Gastrocnemius medialis (tissue), 4 donors: Measurements from ENCODE around the gene ZNF782.

Experiments
- POLR2A ChIP-seq, 2 donors: fragments of 450-650 bp; IDR thresholded peaks; one replicate each; pipeline ENCODE4 v1.6.1; 2017; ENCODE audit warnings: antibody characterized with exemption in 2 of 2, mild to moderate bottlenecking in 2 of 2, moderate library complexity in 2 of 2
- TF ChIP-seq, protein P1 (sequence below), 5 experiments: fragments of 450-650 bp in 3 of 5; fragments of 200-600 bp in 2 of 5; sonication (generic) in 2 of 5; IDR thresholded peaks in 4 of 5; conservative IDR thresholded peaks in 1 of 5; 1 replicate in 4 of 5; 2 replicates in 1 of 5; pipeline ENCODE4 v1.5.1; 2016 to 2019; ENCODE audit warnings: antibody characterized with exemption in 5 of 5, mild to moderate bottlenecking in 3 of 5, moderate library complexity in 3 of 5

DNA sequence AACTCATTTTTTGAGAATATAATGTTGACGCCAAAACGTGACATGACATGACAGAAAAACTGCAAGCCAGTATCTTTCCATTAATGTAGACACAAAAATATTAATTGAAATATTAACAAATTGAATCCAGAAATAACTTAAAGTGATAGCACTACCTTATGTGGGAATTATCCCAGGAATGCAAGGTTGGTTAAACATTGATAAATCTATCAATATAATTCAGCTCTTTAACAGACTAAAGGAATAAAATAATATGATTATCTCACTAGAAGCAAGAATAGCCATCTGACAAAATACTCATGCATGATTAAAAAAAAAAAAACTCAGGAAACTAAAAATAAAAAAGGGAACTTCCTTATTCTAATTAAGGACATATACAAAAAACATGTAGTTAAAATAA, 83.2 kb downstream of the ZNF782 start:
- TF ChIP-seq, protein P1, sequence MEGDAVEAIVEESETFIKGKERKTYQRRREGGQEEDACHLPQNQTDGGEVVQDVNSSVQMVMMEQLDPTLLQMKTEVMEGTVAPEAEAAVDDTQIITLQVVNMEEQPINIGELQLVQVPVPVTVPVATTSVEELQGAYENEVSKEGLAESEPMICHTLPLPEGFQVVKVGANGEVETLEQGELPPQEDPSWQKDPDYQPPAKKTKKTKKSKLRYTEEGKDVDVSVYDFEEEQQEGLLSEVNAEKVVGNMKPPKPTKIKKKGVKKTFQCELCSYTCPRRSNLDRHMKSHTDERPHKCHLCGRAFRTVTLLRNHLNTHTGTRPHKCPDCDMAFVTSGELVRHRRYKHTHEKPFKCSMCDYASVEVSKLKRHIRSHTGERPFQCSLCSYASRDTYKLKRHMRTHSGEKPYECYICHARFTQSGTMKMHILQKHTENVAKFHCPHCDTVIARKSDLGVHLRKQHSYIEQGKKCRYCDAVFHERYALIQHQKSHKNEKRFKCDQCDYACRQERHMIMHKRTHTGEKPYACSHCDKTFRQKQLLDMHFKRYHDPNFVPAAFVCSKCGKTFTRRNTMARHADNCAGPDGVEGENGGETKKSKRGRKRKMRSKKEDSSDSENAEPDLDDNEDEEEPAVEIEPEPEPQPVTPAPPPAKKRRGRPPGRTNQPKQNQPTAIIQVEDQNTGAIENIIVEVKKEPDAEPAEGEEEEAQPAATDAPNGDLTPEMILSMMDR (IDR thresholded peaks at IDR 0.05 in 4 of 5, conservative IDR thresholded peaks at IDR 0.05 in 1 of 5) = no peak
- no peak for TF ChIP-seq POLR2A (IDR thresholded peaks at IDR 0.05)
